Common myeloid progenitor, CD34-positive (primary cell): Measurements from ENCODE around the gene TMUB2.
"Not testable (repeated sequence)": the region's sequence is repeated elsewhere in the genome, so short reads cannot be mapped to it uniquely, and the experiment has no call there.

Source experiments
- CTCF ChIA-PET: fragments of 350-600 bp; sonication (Branson Sonifier 250); formaldehyde crosslinking; loops from one replicate; lab custom pipeline; 2021; ENCODE audit warnings: antibody characterized with exemption; lab: Charles Lee
- POLR2A ChIA-PET: fragments of 350-600 bp; sonication (Branson Sonifier 250); formaldehyde crosslinking; loops from one replicate; lab custom pipeline; 2021; ENCODE audit warnings: antibody characterized with exemption; lab: Charles Lee
- DNase-seq, 3 donors: peaks; one replicate each; pipeline versions ENCODE4 v3.0.0 to v3.0.0-alpha.2; 2013
- H3K27ac ChIP-seq, 2 experiments: 1 replicate in 1 of 2; 2 replicates in 1 of 2; pipeline ENCODE4 v1.7.0; 2013; ENCODE audit warnings: inconsistent platforms in 2 of 2, low read length in 2 of 2, mild to moderate bottlenecking in 2 of 2, low read depth in 1 of 2, moderate library complexity in 1 of 2; ENCODE audit not compliant: severe bottlenecking in 2 of 2, insufficient read depth in 1 of 2, poor library complexity in 1 of 2
- H3K27me3 ChIP-seq, 5 experiments: replicated peaks in 2 of 5; 1 replicate in 3 of 5; 2 replicates in 2 of 5; pipeline versions ENCODE4 v1.6.1 to v1.7.0; 2013; ENCODE audit warnings: low read length in 4 of 5, mild to moderate bottlenecking in 2 of 5, moderate library complexity in 2 of 5, inconsistent platforms in 1 of 5; ENCODE audit not compliant: insufficient read depth in 5 of 5, control insufficient read depth in 4 of 5
- H3K36me3 ChIP-seq, 4 experiments: 1 replicate in 2 of 4; 2 replicates in 2 of 4; pipeline versions ENCODE4 v1.6.1 to v1.7.0; 2013; ENCODE audit warnings: low read length in 3 of 4, control low read depth in 1 of 4, mild to moderate bottlenecking in 1 of 4; ENCODE audit not compliant: control insufficient read depth in 4 of 4, insufficient read depth in 4 of 4
- H3K4me1 ChIP-seq, 4 experiments: 1 replicate in 3 of 4; 2 replicates in 1 of 4; pipeline versions ENCODE4 v1.6.1 to v1.7.1; 2013; ENCODE audit warnings: low read length in 3 of 4, mild to moderate bottlenecking in 3 of 4, control low read depth in 1 of 4, inconsistent platforms in 1 of 4, moderate library complexity in 1 of 4; ENCODE audit not compliant: control insufficient read depth in 4 of 4, insufficient read depth in 4 of 4; ENCODE audit errors: control extremely low read depth in 1 of 4
- H3K4me3 ChIP-seq, 7 experiments: 1 replicate in 4 of 7; 2 replicates in 3 of 7; pipeline versions ENCODE4 v1.5.1 to v1.7.0; 2013; ENCODE audit warnings: mild to moderate bottlenecking in 7 of 7, low read length in 6 of 7, moderate library complexity in 6 of 7, inconsistent platforms in 2 of 7, low read depth in 2 of 7, control low read depth in 1 of 7; ENCODE audit not compliant: insufficient read depth in 4 of 7, control insufficient read depth in 1 of 7; ENCODE audit errors: extremely low read depth in 1 of 7
- H3K9me3 ChIP-seq, 5 experiments: 1 replicate in 4 of 5; 2 replicates in 1 of 5; pipeline versions ENCODE4 v1.6.1 to v1.7.1; 2013; ENCODE audit warnings: low read length in 4 of 5, mild to moderate bottlenecking in 2 of 5, inconsistent platforms in 1 of 5, low read depth in 1 of 5, moderate library complexity in 1 of 5; ENCODE audit not compliant: control insufficient read depth in 4 of 5, insufficient read depth in 2 of 5; ENCODE audit errors: control extremely low read depth in 1 of 5
- WGBS: methylation state at CpG from one replicate; pipeline ENCODE4 v1.1.5; 2013; ENCODE audit not compliant: insufficient coverage; 5-methylcytosine and 5-hydroxymethylcytosine counted together

Gene TMUB2

DNA sequence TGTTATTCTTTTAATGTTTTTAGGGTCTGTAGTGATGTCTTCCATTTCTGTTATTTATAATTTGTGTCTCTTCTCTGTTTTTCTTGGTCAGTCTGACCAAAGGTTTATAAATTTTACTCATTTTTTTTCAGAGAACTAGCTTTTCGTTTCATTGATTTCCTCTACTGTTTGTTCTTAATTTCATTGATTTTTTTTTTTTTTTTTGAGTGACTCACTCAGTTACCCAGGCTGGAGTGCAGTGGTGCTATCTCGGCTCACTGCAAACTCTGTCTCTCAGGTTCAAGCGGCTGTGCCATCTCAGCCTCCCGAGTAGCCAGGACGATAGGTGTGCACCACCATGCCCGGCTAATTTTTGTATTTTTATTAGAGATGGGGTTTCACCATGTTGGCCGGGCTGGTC, 45.3 kb downstream of the TMUB2 start:
- POLR2A ChIA-PET: no interaction called here
- Histone ChIP-seq H3K9me3 (no peaks in the 10 kb centered on the region), H3K4me1 (peaks cover 0 to 6% (median 2%) of the 10 kb centered on the region in 4 experiments), H3K36me3 (no peaks in the 10 kb centered on the region), H3K27me3 (no peaks in the 10 kb centered on the region), H3K27ac (no peak overlapping the region), H3K4me3 (no peak overlapping the region)
- DNase-seq: no peak
- CTCF ChIA-PET: interaction anchor here (0.7 kb wide), 1 partner anchor 11 kb away, joined by 3 read pairs; no protein-coding TSS in a partner anchor
- WGBS: 100% methylated on average over 5 of the region's 7 CpGs

DNA sequence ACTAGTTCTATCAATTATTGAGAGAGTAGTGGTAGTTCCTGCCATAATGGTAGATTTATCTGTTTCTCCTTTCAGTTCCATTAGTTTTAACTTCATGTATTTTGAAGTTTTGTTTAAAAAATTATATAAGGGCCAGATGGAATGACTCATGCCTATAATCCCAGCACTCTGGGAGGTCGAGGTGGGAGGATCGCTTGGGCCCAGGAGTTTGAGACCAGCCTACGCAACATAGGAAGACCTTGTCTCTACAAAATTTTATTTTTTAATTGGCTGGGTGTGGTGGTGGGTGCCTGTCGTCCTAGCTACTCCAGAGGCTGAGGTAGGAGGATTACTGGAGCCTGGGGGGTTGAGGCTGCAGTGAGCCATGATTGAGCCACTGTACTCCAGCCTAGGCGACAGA, 46.8 kb downstream of the TMUB2 start:
- POLR2A ChIA-PET: no interaction called here
- WGBS: 88% methylated on average over 3 of the region's 5 CpGs
- CTCF ChIA-PET: no interaction called here

DNA sequence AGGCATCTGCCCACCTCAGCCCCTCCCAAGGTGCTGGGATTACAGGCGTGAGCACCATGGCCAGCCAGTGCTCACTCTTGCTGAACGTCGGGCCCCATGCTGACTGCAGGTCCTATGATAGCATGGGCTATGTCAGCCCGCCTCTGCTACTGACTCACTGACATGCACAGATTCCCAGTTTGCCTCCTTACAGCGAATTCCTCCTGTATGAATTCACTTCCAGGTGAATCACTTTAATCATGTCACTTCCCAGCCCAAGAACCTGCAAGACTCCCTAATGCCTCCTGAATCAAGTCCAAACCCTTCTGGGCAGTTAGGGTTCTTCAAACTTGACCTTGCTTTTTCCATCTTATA, 48.8 kb downstream of the TMUB2 start:
- POLR2A ChIA-PET: no interaction called here
- no peak overlapping the region for H3K27ac ChIP-seq
- no peaks in the 10 kb centered on the region for H3K36me3 ChIP-seq
- H3K4me3 ChIP-seq: no peak overlapping the region
- DNase-seq: no peak
- WGBS: 93% methylated on average over 3 of the region's 5 CpGs
- CTCF ChIA-PET: interaction anchor here (2.0 kb wide), 1 partner anchor 14 kb away, joined by 5 read pairs; no protein-coding TSS in a partner anchor
- no peaks in the 10 kb centered on the region for H3K27me3 ChIP-seq
- H3K4me1 ChIP-seq: peaks cover 0 to 6% (median 3%) of the 10 kb centered on the region in 4 experiments
- no peaks in the 10 kb centered on the region for H3K9me3 ChIP-seq

More for the DNA sequence above, 46.8 kb downstream of the TMUB2 start:
- Histone ChIP-seq H3K27ac (no peak overlapping the region), H3K36me3 (no peaks in the 10 kb centered on the region), H3K4me3 (no peak overlapping the region), H3K9me3 (no peaks in the 10 kb centered on the region), H3K4me1 (peaks cover 0 to 6% (median 2%) of the 10 kb centered on the region in 4 experiments), H3K27me3 (no peaks in the 10 kb centered on the region)
- no peak for DNase-seq

DNA sequence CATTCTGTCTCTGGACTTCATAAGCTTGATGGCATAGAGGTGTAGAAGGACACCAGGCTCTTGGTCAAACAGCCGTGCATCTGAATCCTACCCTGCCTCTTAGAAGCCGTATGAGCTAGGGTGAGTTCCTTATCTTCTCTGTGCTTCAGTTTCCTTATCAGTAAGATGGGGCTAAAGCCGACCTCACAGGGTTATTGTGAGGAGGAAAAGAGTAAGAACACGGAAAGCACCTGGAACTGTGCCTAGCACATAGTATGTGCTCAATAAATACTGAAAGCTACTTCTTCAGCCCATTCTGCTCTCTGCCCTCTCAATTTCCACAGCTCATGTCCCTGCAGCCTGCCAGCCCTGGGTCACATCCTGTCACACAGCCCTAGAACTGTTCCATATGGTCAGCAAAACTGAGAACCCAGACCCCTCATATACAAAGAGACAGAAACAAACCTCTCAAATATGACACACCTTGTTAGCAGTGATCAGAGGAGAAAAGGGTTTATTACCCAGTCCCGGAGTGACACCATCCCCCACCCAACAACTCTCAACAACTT, 49.7 kb downstream of the TMUB2 start:
- ChIA-PET CTCF (interaction anchor here (1.2 to 2.0 kb wide), 2 partner anchors 10 to 15 kb away, joined by 3 to 5 read pairs; no protein-coding TSS in a partner anchor), POLR2A (interaction anchor here (0.6 kb wide), 1 partner anchor 12 kb away, joined by 3 read pairs; no protein-coding TSS in a partner anchor)
- DNase-seq: no peak
- no peak overlapping the region for H3K27ac ChIP-seq
- 75% methylated on average over 3 of the region's 5 CpGs for WGBS
- H3K27me3 ChIP-seq: no peaks in the 10 kb centered on the region
- H3K4me1 ChIP-seq: peaks cover 0 to 10% (median 5%) of the 10 kb centered on the region in 4 experiments
- H3K9me3 ChIP-seq: no peaks in the 10 kb centered on the region
- H3K36me3 ChIP-seq: no peaks in the 10 kb centered on the region
- no peak overlapping the region for H3K4me3 ChIP-seq

DNA sequence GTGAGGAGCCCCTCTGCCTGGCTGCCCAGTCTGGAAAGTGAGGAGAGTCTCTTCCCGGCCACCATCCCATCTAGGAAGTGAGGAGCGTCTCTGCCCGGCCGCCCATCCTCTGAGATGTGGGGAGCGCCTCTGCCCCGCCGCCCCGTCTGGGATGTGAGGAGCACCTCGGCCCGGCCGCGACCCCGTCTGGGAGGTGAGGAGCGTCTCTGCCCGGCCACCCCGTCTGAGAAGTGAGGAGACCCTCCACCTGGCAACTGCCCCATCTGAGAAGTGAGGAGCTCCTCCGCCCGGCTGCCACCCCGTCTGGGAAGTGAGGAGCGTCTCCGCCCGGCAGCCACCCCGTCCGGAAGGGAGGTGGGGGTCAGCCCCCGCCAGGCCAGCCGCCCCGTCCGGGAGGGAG, 51.1 kb downstream of the TMUB2 start:
- peaks cover 0 to 13% (median 5%) of the 10 kb centered on the region in 4 experiments for H3K4me1 ChIP-seq
- H3K27me3 ChIP-seq, POLR2A ChIA-PET, H3K36me3 ChIP-seq, CTCF ChIA-PET, H3K4me3 ChIP-seq, H3K9me3 ChIP-seq, H3K27ac ChIP-seq, DNase-seq: not testable (repeated sequence)
- WGBS: 96% methylated on average over 10 of the region's 28 CpGs

DNA sequence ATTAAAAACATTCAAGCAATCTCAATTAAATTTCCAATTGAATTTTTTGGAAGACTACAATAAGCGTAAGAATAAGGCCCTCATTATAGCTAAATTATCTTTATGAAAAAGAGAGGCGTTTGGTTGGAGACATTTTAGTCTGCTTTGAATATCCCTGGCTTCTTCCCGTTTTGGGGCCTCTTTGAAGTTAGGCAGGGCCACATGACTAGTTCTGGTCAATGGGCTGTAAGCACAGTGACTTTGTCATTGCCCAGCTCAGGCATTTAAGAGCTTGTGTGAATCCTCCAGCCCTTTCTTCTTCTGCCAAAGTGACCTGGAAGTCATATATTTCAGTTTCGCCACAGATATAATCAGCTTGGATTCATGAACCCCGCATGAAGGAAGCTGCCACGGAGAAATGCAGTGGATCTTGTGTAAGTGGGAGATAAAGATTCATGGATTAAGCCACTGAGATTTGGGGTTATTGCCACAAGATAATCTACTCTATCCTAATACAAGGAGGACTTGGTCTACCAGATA, 54.4 kb downstream of the TMUB2 start:
- Histone ChIP-seq H3K27ac (no peak overlapping the region), H3K9me3 (no peaks in the 10 kb centered on the region), H3K4me1 (peaks cover 3 to 22% (median 9%) of the 10 kb centered on the region in 4 experiments), H3K36me3 (no peaks in the 10 kb centered on the region), H3K4me3 (no peak overlapping the region), H3K27me3 (no peaks in the 10 kb centered on the region)
- 53% methylated on average over 2 of the region's 6 CpGs for WGBS
- DNase-seq: peak in 2 of 3 donors; percentile 55 to 67
- POLR2A ChIA-PET: no interaction called here
- CTCF ChIA-PET: interaction anchor here (1.3 kb wide), 1 partner anchor 13 kb away, joined by 3 read pairs; no protein-coding TSS in a partner anchor
